ENCODE data around the gene FOXP4.

Gene FOXP4

DNA sequence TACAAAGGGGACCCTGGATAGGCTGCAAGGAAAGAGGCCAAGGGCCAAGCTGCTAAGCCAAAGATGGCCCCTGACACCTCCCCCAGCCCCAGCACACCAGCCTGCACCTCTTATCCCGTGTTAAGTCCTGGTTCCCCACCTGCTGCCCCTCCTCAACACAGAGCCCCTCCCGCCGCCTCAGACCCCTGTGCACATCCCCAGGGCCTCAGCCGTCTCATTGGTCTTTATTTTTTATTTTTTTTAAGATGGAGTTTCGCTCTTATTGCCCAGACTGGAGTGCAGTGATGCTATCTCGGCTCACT, 55.0 kb downstream of the FOXP4 start:
- Histone ChIP-seq H3K9ac (no peak overlapping the region), H3K4me3 (ENCODE audit: low read depth, low read length) (no peak overlapping the region), H2AFZ (no peak overlapping the region), H3K79me2 (no peaks in the 10 kb centered on the region), H3K36me3 (ENCODE audit: control insufficient read depth, insufficient read depth, low read length) (no peaks in the 10 kb centered on the region), H3K27me3 (ENCODE audit: control insufficient read depth, insufficient read depth, low read length) (no peaks in the 10 kb centered on the region), H3K4me2 (ENCODE audit: low read length) (no peak overlapping the region), H3K4me1 (peaks cover 8% of the 10 kb centered on the region), H3K9me3 (ENCODE audit: control insufficient read depth, low read length) (no peaks in the 10 kb centered on the region), H3K27ac (no peak overlapping the region)
- TF ChIP-seq, protein P1, sequence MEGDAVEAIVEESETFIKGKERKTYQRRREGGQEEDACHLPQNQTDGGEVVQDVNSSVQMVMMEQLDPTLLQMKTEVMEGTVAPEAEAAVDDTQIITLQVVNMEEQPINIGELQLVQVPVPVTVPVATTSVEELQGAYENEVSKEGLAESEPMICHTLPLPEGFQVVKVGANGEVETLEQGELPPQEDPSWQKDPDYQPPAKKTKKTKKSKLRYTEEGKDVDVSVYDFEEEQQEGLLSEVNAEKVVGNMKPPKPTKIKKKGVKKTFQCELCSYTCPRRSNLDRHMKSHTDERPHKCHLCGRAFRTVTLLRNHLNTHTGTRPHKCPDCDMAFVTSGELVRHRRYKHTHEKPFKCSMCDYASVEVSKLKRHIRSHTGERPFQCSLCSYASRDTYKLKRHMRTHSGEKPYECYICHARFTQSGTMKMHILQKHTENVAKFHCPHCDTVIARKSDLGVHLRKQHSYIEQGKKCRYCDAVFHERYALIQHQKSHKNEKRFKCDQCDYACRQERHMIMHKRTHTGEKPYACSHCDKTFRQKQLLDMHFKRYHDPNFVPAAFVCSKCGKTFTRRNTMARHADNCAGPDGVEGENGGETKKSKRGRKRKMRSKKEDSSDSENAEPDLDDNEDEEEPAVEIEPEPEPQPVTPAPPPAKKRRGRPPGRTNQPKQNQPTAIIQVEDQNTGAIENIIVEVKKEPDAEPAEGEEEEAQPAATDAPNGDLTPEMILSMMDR (IDR thresholded peaks at IDR 0.05) = no peak

DNA sequence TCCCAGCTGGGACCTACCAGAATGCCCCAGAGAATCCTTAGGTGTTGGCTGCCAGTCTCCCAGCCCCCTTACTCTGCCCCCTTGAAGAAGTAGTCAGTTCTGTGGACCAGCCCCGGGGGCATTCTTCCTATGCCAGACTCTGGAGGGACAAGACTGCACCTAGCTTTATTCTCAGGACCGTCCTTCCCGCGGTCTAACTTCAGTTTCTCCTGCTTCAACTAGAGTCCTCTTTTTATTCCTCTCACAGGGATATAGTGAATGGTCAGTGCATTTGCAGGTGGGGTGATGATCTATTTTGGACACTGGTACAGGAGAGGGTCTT, 56.2 kb downstream of the FOXP4 start:
- Histone ChIP-seq H2AFZ (no peak overlapping the region), H3K27ac (no peak overlapping the region), H3K9me3 (ENCODE audit: control insufficient read depth, low read length) (no peaks in the 10 kb centered on the region), H3K27me3 (ENCODE audit: control insufficient read depth, insufficient read depth, low read length) (no peaks in the 10 kb centered on the region), H3K36me3 (ENCODE audit: control insufficient read depth, insufficient read depth, low read length) (no peaks in the 10 kb centered on the region), H3K4me2 (ENCODE audit: low read length) (no peak overlapping the region), H3K4me1 (peaks cover 8% of the 10 kb centered on the region), H3K9ac (no peak overlapping the region), H3K79me2 (no peaks in the 10 kb centered on the region), H3K4me3 (ENCODE audit: low read depth, low read length) (no peak overlapping the region)
- TF ChIP-seq, protein P1 (IDR thresholded peaks at IDR 0.05) = no peak

DNA sequence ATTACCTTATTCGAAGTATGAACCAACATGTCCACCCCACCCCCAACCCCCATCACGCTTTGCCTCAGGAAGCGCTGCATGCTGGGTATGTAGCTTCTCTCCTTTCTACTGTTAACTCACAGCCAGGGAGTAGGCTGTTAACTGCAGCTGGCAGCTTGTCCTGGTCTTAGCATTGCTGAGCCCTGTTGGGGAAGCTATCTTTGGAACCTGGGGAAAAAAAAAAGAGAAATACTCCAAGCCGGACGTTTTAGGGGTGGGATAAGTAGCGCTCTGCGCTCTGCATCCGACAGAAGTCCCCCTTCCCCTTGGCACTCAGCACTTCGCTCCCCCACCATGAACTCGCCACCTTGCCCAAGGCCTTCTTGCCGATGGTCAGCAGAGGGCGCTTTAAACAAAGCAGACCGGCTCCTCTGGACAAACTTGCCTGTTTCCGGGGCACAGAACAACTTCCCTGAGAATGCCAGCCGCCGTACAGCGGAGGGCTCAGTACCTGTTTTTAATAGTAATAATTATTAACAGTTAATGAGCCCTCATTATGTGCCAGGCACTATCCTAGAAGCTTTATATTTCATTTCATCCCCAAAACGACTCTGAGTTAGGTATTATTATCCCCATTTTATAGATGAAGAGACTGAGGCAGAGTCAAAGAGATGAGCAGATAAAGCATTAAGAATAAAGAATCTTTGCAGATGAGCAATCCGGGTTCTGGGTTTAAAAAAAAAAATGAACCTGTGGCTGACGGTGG, 56.9 kb downstream of the FOXP4 start:
- Histone ChIP-seq H3K9me3 (ENCODE audit: control insufficient read depth, low read length) (no peaks in the 10 kb centered on the region), H3K9ac (no peak overlapping the region), H2AFZ (peak overlapping the region; percentile 68), H3K27ac (no peak overlapping the region), H3K4me1 (peaks cover 8% of the 10 kb centered on the region), H3K36me3 (ENCODE audit: control insufficient read depth, insufficient read depth, low read length) (no peaks in the 10 kb centered on the region), H3K4me2 (ENCODE audit: low read length) (peak overlapping the region; percentile 13), H3K79me2 (no peaks in the 10 kb centered on the region), H3K4me3 (ENCODE audit: low read depth, low read length) (no peak overlapping the region), H3K27me3 (ENCODE audit: control insufficient read depth, insufficient read depth, low read length) (no peaks in the 10 kb centered on the region)
- TF ChIP-seq, protein P1 (IDR thresholded peaks at IDR 0.05) = peak; percentile 91

DNA sequence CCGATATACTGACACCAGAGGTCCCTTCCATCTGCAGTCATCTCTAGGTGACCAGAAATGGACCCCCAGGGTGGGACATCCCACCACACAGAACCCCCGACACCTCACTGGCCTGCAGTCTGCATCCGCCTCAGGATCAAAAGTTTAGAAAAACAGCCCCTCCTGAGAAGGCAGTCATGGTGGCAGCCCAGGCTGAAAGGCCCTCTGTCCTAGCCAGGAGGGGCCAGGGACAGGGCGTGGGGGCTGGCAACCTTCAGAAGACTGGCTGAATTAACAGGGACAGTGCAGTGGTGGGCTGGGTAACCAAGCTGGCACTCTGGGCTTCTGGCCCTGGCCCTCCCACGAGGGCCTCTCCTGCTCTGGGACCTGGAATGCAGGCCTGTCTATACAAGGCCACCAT, 57.8 kb downstream of the FOXP4 start:
- Histone ChIP-seq H3K9me3 (ENCODE audit: control insufficient read depth, low read length) (no peaks in the 10 kb centered on the region), H3K4me1 (peaks cover 8% of the 10 kb centered on the region), H2AFZ (no peak overlapping the region), H3K9ac (no peak overlapping the region), H3K27me3 (ENCODE audit: control insufficient read depth, insufficient read depth, low read length) (no peaks in the 10 kb centered on the region), H3K4me2 (ENCODE audit: low read length) (no peak overlapping the region), H3K79me2 (no peaks in the 10 kb centered on the region), H3K27ac (no peak overlapping the region), H3K4me3 (ENCODE audit: low read depth, low read length) (no peak overlapping the region), H3K36me3 (ENCODE audit: control insufficient read depth, insufficient read depth, low read length) (no peaks in the 10 kb centered on the region)
- TF ChIP-seq, protein P1 (IDR thresholded peaks at IDR 0.05) = no peak

DNA sequence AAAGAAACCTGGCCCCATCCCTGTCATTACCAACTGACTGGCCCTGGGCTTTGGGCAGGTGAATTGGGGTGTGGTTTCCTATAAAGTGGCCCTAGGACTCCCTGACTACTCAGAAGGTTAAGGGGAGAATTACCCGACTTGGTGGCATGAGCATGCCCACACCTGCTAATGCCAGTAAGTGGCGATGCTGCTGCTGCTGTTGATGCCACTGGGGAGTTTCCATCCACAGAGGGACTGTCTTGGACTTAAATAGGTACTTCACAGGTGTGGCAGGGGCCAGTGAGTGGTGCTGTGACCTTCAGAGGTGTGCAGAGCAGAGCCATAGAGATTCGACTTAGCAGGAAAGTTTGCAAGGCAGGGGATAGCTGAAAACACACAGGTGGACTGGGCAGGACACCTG, 59.5 kb downstream of the FOXP4 start:
- no peaks in the 10 kb centered on the region for H3K9me3 ChIP-seq (ENCODE audit: control insufficient read depth, low read length)
- no peak overlapping the region for H2AFZ ChIP-seq
- TF ChIP-seq, protein P1 (IDR thresholded peaks at IDR 0.05) = no peak
- H3K4me3 ChIP-seq (ENCODE audit: low read depth, low read length) = no peak overlapping the region
- peaks cover 8% of the 10 kb centered on the region for H3K4me1 ChIP-seq
- H3K9ac ChIP-seq = no peak overlapping the region
- no peaks in the 10 kb centered on the region for H3K36me3 ChIP-seq (ENCODE audit: control insufficient read depth, insufficient read depth, low read length)
- no peaks in the 10 kb centered on the region for H3K27me3 ChIP-seq (ENCODE audit: control insufficient read depth, insufficient read depth, low read length)
- no peak overlapping the region for H3K4me2 ChIP-seq (ENCODE audit: low read length)
- no peaks in the 10 kb centered on the region for H3K79me2 ChIP-seq
- no peak overlapping the region for H3K27ac ChIP-seq

Measured in parathyroid adenoma (tissue), 2 donors.